HepG2 (cell line): Measurements from ENCODE around the gene CD7. TPM values are rescaled to one million over a fixed set of nuclear protein-coding genes. Genes with fewer than 3 reads are reported as not detected.

Experiments
- ATAC-seq: fragments of 200-7000 bp; cut with Tn5 transposase; 3 replicates; pipeline ENCODE4 v1.9.1; 2020; ENCODE audit warnings: mild to moderate bottlenecking, moderate library complexity
- BruUV-seq: library from RNA; stranded (reverse); fragments of 400-500 nt; replicated peaks from 2 replicates; lab custom pipeline; 2021; lab: Mats Ljungman, UMichigan
- CTCF ChIA-PET: fragments of 300-600 bp; formaldehyde crosslinking; extraction: SDS; loops from one replicate; lab custom pipeline; 2021; ENCODE audit warnings: low total read pairs, inconsistent platforms, low intra/inter-chr PET ratio; lab: Yijun Ruan, JAX
- POLR2A ChIA-PET: fragments of 350-600 bp; sonication (Branson Sonifier 250); formaldehyde crosslinking; loops from one replicate; lab custom pipeline; 2020; ENCODE audit warnings: antibody characterized with exemption, inconsistent platforms; lab: Yijun Ruan, JAX
- DNase-seq: peaks from one replicate; pipeline ENCODE4 v3.0.0-alpha.2; 2015; ENCODE audit warnings: low spot score
- FAIRE-seq: peaks from 3 replicates; lab custom pipeline; 2011; peaks lifted over from hg19 to GRCh38; lab: Jason Lieb, UNC
- H2AFZ ChIP-seq: one replicate; pipeline ENCODE4 v1.6.1; 2011; ENCODE audit warnings: low read length, inconsistent platforms
- H3K27ac ChIP-seq: fragments of 300-600 bp; 3 replicates; pipeline ENCODE4 v1.8.0; 2011; ENCODE audit warnings: mixed run types, mild to moderate bottlenecking, mixed read lengths, low read length, inconsistent platforms; ENCODE audit not compliant: insufficient read depth; ENCODE audit errors: extremely low read length
- H3K27me3 ChIP-seq, 2 experiments: fragments of 200-600 bp in 1 of 2; 2 replicates in 1 of 2; 3 replicates in 1 of 2; pipeline versions ENCODE4 v1.6.0 to v1.8.0; 2011; ENCODE audit warnings: low read length in 2 of 2, mild to moderate bottlenecking in 2 of 2, moderate library complexity in 2 of 2, inconsistent platforms in 1 of 2; ENCODE audit not compliant: insufficient read depth in 2 of 2, control insufficient read depth in 1 of 2
- H3K36me3 ChIP-seq, 2 experiments: fragments of 200-600 bp in 1 of 2; replicated peaks in 1 of 2; 2 replicates in 1 of 2; 3 replicates in 1 of 2; pipeline versions ENCODE4 v1.5.1 to v1.8.0; 2011; ENCODE audit warnings: low read length in 2 of 2, inconsistent platforms in 1 of 2; ENCODE audit not compliant: insufficient read depth in 2 of 2, control insufficient read depth in 1 of 2
- H3K4me1 ChIP-seq: 2 replicates; pipeline ENCODE4 v1.5.1; 2012; ENCODE audit warnings: low read length, inconsistent platforms; ENCODE audit not compliant: insufficient read depth
- H3K4me2 ChIP-seq: 2 replicates; pipeline ENCODE4 v1.6.0; 2011; ENCODE audit warnings: low read depth, low read length, inconsistent platforms
- H3K4me3 ChIP-seq, 3 experiments: fragments of 200-600 bp in 1 of 3; sonication (generic), shearing (Covaris generic) in 1 of 3; replicated peaks in 1 of 3; 2 replicates each; pipeline ENCODE4 v1.5.1; 2011 to 2016; ENCODE audit warnings: low read length in 3 of 3, inconsistent platforms in 2 of 3, low read depth in 2 of 3, mild to moderate bottlenecking in 2 of 3, control low read depth in 1 of 3, mixed read lengths in 1 of 3; ENCODE audit not compliant: insufficient read depth in 1 of 3
- H3K79me2 ChIP-seq: one replicate; pipeline ENCODE4 v1.6.1; 2011; ENCODE audit warnings: low read length, inconsistent platforms; ENCODE audit not compliant: insufficient read depth
- H3K9ac ChIP-seq: 2 replicates; pipeline ENCODE4 v1.6.0; 2011; ENCODE audit warnings: mild to moderate bottlenecking, low read depth, low read length, inconsistent platforms; ENCODE audit not compliant: insufficient read depth
- H3K9me3 ChIP-seq: 2 replicates; pipeline ENCODE4 v1.5.1; 2012; ENCODE audit warnings: mild to moderate bottlenecking, low read length
- H4K20me1 ChIP-seq: 2 replicates; pipeline ENCODE4 v1.6.0; 2011; ENCODE audit warnings: inconsistent platforms, mild to moderate bottlenecking, low read length, moderate library complexity; ENCODE audit not compliant: insufficient read depth
- BHLHE40 ChIP-seq: IDR thresholded peaks from 2 replicates; pipeline ENCODE4 v1.6.1; 2011; ENCODE audit warnings: low read length, improper control_type of control experiment
- GTF3A ChIP-seq: sonication (generic); formaldehyde crosslinking; conservative IDR thresholded peaks from 2 replicates; pipeline ENCODE4 v1.4.0; 2020; ENCODE audit warnings: mild to moderate bottlenecking, missing genetic modification reagents
- HDAC1 ChIP-seq: sonication (generic); formaldehyde crosslinking; IDR thresholded peaks from 2 replicates; pipeline ENCODE4 v1.5.1; 2020; ENCODE audit warnings: mild to moderate bottlenecking, missing genetic modification reagents
- HNRNPL ChIP-seq: fragments of 200-400 bp; formaldehyde crosslinking; IDR thresholded peaks from 2 replicates; pipeline ENCODE4 v1.6.1; 2017; ENCODE audit warnings: mild to moderate bottlenecking, low read depth, low read length
- MYPOP ChIP-seq: sonication (generic); formaldehyde crosslinking; IDR thresholded peaks from 2 replicates; pipeline ENCODE4 v1.8.1; 2023; ENCODE audit warnings: mild to moderate bottlenecking, moderate library complexity, missing genetic modification reagents
- NFRKB ChIP-seq: fragments of 450-650 bp; IDR thresholded peaks from 2 replicates; pipeline ENCODE4 v1.6.1; 2017
- NR2F1 ChIP-seq, 2 experiments: fragments of 450-650 bp in 1 of 2; formaldehyde crosslinking in 1 of 2; IDR thresholded peaks; 2 replicates each; pipeline versions ENCODE4 v1.5.0 to v1.6.1; 2016 to 2020; ENCODE audit warnings: mild to moderate bottlenecking in 1 of 2, missing compliant biosample characterization in 1 of 2, missing genetic modification reagents in 1 of 2, moderate library complexity in 1 of 2
- PATZ1 ChIP-seq: sonication (generic); formaldehyde crosslinking; IDR thresholded peaks from 2 replicates; pipeline ENCODE4 v1.4.0; 2020; ENCODE audit warnings: missing genetic modification reagents
- PITX1 ChIP-seq: sonication (generic); formaldehyde crosslinking; IDR thresholded peaks from 2 replicates; pipeline ENCODE4 v1.5.1; 2020; ENCODE audit warnings: mild to moderate bottlenecking, missing genetic modification reagents
- POLR2A ChIP-seq, 2 experiments: IDR thresholded peaks; 2 replicates each; pipeline ENCODE4 v1.6.1; 2011; ENCODE audit warnings: low read depth in 2 of 2, low read length in 2 of 2, mild to moderate bottlenecking in 1 of 2, moderate library complexity in 1 of 2; ENCODE audit not compliant: insufficient read depth in 1 of 2
- TSC22D2 ChIP-seq: sonication (generic); formaldehyde crosslinking; IDR thresholded peaks from 2 replicates; pipeline ENCODE4 v1.5.1; 2020; ENCODE audit warnings: missing genetic modification reagents, mild to moderate bottlenecking, borderline replicate concordance
- ZBTB7B ChIP-seq: sonication (generic); formaldehyde crosslinking; IDR thresholded peaks from 2 replicates; pipeline ENCODE4 v1.4.0; 2020; ENCODE audit warnings: missing genetic modification reagents
- ZFP91 ChIP-seq: sonication (generic); formaldehyde crosslinking; IDR thresholded peaks from 2 replicates; pipeline ENCODE4 v1.9.0; 2022; ENCODE audit warnings: missing genetic modification reagents, mild to moderate bottlenecking, borderline replicate concordance
- ZNF354B ChIP-seq: sonication (generic); formaldehyde crosslinking; IDR thresholded peaks from 2 replicates; pipeline ENCODE4 v1.8.0; 2022; ENCODE audit warnings: mild to moderate bottlenecking, missing genetic modification reagents
- ZNF501 ChIP-seq: sonication (generic); formaldehyde crosslinking; IDR thresholded peaks from 2 replicates; pipeline ENCODE4 v1.5.1; 2020; ENCODE audit warnings: mild to moderate bottlenecking, moderate library complexity, missing genetic modification reagents
- ZNF607 ChIP-seq: sonication (generic); formaldehyde crosslinking; IDR thresholded peaks from 2 replicates; pipeline ENCODE4 v1.5.1; 2020; ENCODE audit warnings: missing genetic modification reagents, mild to moderate bottlenecking, borderline replicate concordance
- ZNF761 ChIP-seq: sonication (generic); formaldehyde crosslinking; conservative IDR thresholded peaks from 2 replicates; pipeline ENCODE4 v1.4.0; 2020; ENCODE audit warnings: mild to moderate bottlenecking, missing genetic modification reagents
- WGBS: methylation state at CpG from one replicate; pipeline ENCODE4 v1.1.6; 2017; ENCODE audit warnings: low lambda C conversion rate; 5-methylcytosine and 5-hydroxymethylcytosine counted together
- in situ Hi-C: cut with HindIII; loops from 2 replicates; pipeline ENCODE4 v1.10.0; 2017; ENCODE audit warnings: low pct_unique_long_range_greater_than_20kb; ENCODE audit not compliant: extremely low pct_ligation_motif_present
- intact Hi-C: fragments of 100-400 bp; cut with micrococcal nuclease; formaldehyde crosslinking; loops from one replicate; pipeline ENCODE4 v1.10.0; 2022; ENCODE audit not compliant: unreplicated experiment
- polyA plus RNA-seq, 8 experiments: library from polyadenylated mRNA; depleted of rRNA in 3 of 8; stranded (reverse) in 7 of 8; unstranded in 1 of 8; fragments of >200 nt; fragmentation: Illumina TruSeq in 4 of 8; extraction: Trizol in 4 of 8; gene quantifications; 2 replicates each; pipeline versions ENCODE4 v1.2.1 to v1.2.3, GENCODE V29; 2011 to 2016; ENCODE audit warnings: low read depth in 4 of 8, missing spikeins in 1 of 8, mixed read lengths in 1 of 8; ENCODE audit not compliant: insufficient read depth in 1 of 8
- total RNA-seq, 5 experiments: library from RNA; depleted of rRNA; stranded (reverse); fragments of >200 nt; fragmentation: Illumina TruSeq; extraction: Trizol; gene quantifications; 2 replicates each; pipeline ENCODE4 v1.2.3, GENCODE V29; 2016; ENCODE audit warnings: low read depth in 1 of 5

Gene CD7
- total and polyA plus RNA-seq, 2 of the 13 experiments (the other 11 are each of a cell fraction or from before 2014, with no cell fraction given): 67.6 to 76.4 TPM

- H2AFZ ChIP-seq: no peak overlapping the region
- H3K4me2 ChIP-seq: peak overlapping the region; percentile 71
- WGBS: 25% methylated on average over 16 of the region's 16 CpGs
- intact Hi-C loops (loop anchor here (5.0 to 10.0 kb wide), 2 partner anchors 33 to 180 kb away; partner anchors contain the start of gene FOXK2), in situ Hi-C loops (no loop called here)
- H3K4me1 ChIP-seq: peaks cover 88% of the 10 kb centered on the region
- H3K9ac ChIP-seq: peak overlapping the region; percentile 43
- FAIRE-seq (peak; percentile 73), ATAC-seq (no peak), DNase-seq (no peak)
- ChIA-PET POLR2A (interaction anchor here (1.1 to 20.8 kb wide), 5 partner anchors 7 to 42 kb away, joined by 3 to 270 read pairs (median 44); no protein-coding TSS in a partner anchor), CTCF (no interaction called here)
- peak overlapping the region; percentile 38 for H3K27ac ChIP-seq
- BruUV-seq: no TSS peak
- peak overlapping the region; percentile 25 to 63 (median 33); a peak in 5 of 6 replicates for H3K4me3 ChIP-seq
- H3K27me3 ChIP-seq: no peaks in the 10 kb centered on the region
- H3K36me3 ChIP-seq: no peaks in the 10 kb centered on the region
- H3K79me2 ChIP-seq: peaks cover 3% of the 10 kb centered on the region
- H3K9me3 ChIP-seq: no peaks in the 10 kb centered on the region
- H4K20me1 ChIP-seq: no peaks in the 10 kb centered on the region
- peak; percentile 71; the same call in 1 of the 2 replicates for TF ChIP-seq ZBTB7B (CRISPR knock-in tag)
- 0 out of 2 replicates have a peak, but pooled peaks have one; percentile 17 for TF ChIP-seq TSC22D2
- TF ChIP-seq HDAC1 (CRISPR knock-in tag): 0 out of 2 replicates have a peak, but pooled peaks have one; percentile 40
- 0 out of 4 replicates have a peak, but pooled peaks of 1 of the 2 experiments have one; percentile 22 for TF ChIP-seq POLR2A (IDR thresholded peaks at IDR 0.05; ENCODE audit: insufficient read depth in 1 of 2, low read depth in 2 of 2, low read length in 2 of 2)
- TF ChIP-seq HNRNPL: peak; percentile 66; the same call in 1 of the 2 replicates
- peak; percentile 29; the same call in 1 of the 2 replicates for TF ChIP-seq ZNF761 (CRISPR knock-in tag)
- peak; percentile 12; the same call in 1 of the 2 replicates for TF ChIP-seq ZFP91 (CRISPR knock-in tag)
- peak; percentile 54; the same call in 1 of the 2 replicates for TF ChIP-seq ZNF354B
- peak; percentile 56; the same call in 1 of the 2 replicates for TF ChIP-seq BHLHE40
- no peak for TF ChIP-seq GTF3A (CRISPR knock-in tag)
- TF ChIP-seq PATZ1 (CRISPR knock-in tag): peak; percentile 50
- TF ChIP-seq ZNF501 (CRISPR knock-in tag): no peak
- TF ChIP-seq NR2F1 (CRISPR knock-in tag; IDR thresholded peaks at IDR 0.05): peak; percentile 25 to 48; a peak in 2 of 4 replicates
- TF ChIP-seq ZNF607: 0 out of 2 replicates have a peak, but pooled peaks have one; percentile 38
- peak; percentile 43; the same call in 1 of the 2 replicates for TF ChIP-seq PITX1
- peak; percentile 14; the same call in 1 of the 2 replicates for TF ChIP-seq MYPOP
- TF ChIP-seq NFRKB: no peak
Measured at GRCh38 chr17:82334622-82335394, 17.4 kb upstream of the CD7 start.
